ENCODE results near the gene RIBC2. TPM values are rescaled to one million over a fixed set of nuclear protein-coding genes. Genes with fewer than 3 reads are reported as not detected.
"Not testable (repeated sequence)": the region's sequence is repeated elsewhere in the genome, so short reads cannot be mapped to it uniquely, and the experiment has no call there.

The RIBC2 gene
- total RNA-seq, 2 experiments from 2014 or later: 7.7 to 9.4 TPM

- intact Hi-C loops (cut with micrococcal nuclease): no loop called here
- H3K4me3 Mint-ChIP-seq: no peak overlapping the region
- H3K36me3 Mint-ChIP-seq: peaks cover 7% of the 10 kb centered on the region
- H3K4me1 Mint-ChIP-seq (ENCODE audit: low read depth): no peaks in the 10 kb centered on the region
- ChIA-PET CTCF (interaction anchor here (0.7 kb wide), 1 partner anchor 627 kb away, joined by 4 read pairs; no protein-coding TSS in a partner anchor), POLR2A (no interaction called here)
- no peak overlapping the region for H3K27ac Mint-ChIP-seq
- no peak for DNase-seq
- H3K27me3 Mint-ChIP-seq: no peaks in the 10 kb centered on the region
- H3K9me3 Mint-ChIP-seq: no peaks in the 10 kb centered on the region
These were observed 12.2 kb downstream of the RIBC2 start for GRCh38 chr22:45425531-45426265.

DNA sequence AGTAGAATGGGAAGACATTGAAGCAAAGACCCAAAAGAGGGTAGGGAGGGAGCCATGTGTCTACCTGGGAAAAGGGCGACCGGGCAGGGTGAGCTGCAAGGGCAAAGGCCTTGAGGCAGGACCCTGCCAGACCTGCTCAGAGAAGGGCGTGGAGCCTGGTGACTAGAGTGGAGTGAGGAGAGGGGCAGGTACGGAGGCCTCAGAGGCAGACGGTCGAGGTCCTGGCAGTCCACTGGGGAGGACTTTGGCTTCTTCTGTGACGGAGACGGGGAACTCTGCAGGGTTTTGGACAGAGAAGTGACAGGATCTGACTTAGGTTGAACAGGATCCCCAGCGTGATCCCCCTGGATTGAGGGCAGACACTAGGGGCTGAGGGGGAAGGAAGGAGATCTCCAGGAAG, 12.9 kb downstream of the RIBC2 start:
- H3K9me3 Mint-ChIP-seq: no peaks in the 10 kb centered on the region
- POLR2A ChIA-PET: no interaction called here
- intact Hi-C loops (cut with micrococcal nuclease): no loop called here
- no peaks in the 10 kb centered on the region for H3K27me3 Mint-ChIP-seq
- no peak overlapping the region for H3K4me3 Mint-ChIP-seq
- DNase-seq: no peak
- H3K4me1 Mint-ChIP-seq (ENCODE audit: low read depth): no peaks in the 10 kb centered on the region
- CTCF ChIA-PET: no interaction called here
- peaks cover 7% of the 10 kb centered on the region for H3K36me3 Mint-ChIP-seq
- H3K27ac Mint-ChIP-seq: no peak overlapping the region

- ChIA-PET CTCF (no interaction called here), POLR2A (no interaction called here)
- Mint-ChIP-seq H3K27ac (no peak overlapping the region), H3K4me1 (ENCODE audit: low read depth) (no peaks in the 10 kb centered on the region), H3K27me3 (no peaks in the 10 kb centered on the region), H3K4me3 (no peak overlapping the region), H3K36me3 (peaks cover 3% of the 10 kb centered on the region), H3K9me3 (no peaks in the 10 kb centered on the region)
- no peak for DNase-seq
- intact Hi-C loops (cut with micrococcal nuclease): no loop called here
These were observed 13.6 kb downstream of the RIBC2 start for GRCh38 chr22:45427114-45427513.

DNA sequence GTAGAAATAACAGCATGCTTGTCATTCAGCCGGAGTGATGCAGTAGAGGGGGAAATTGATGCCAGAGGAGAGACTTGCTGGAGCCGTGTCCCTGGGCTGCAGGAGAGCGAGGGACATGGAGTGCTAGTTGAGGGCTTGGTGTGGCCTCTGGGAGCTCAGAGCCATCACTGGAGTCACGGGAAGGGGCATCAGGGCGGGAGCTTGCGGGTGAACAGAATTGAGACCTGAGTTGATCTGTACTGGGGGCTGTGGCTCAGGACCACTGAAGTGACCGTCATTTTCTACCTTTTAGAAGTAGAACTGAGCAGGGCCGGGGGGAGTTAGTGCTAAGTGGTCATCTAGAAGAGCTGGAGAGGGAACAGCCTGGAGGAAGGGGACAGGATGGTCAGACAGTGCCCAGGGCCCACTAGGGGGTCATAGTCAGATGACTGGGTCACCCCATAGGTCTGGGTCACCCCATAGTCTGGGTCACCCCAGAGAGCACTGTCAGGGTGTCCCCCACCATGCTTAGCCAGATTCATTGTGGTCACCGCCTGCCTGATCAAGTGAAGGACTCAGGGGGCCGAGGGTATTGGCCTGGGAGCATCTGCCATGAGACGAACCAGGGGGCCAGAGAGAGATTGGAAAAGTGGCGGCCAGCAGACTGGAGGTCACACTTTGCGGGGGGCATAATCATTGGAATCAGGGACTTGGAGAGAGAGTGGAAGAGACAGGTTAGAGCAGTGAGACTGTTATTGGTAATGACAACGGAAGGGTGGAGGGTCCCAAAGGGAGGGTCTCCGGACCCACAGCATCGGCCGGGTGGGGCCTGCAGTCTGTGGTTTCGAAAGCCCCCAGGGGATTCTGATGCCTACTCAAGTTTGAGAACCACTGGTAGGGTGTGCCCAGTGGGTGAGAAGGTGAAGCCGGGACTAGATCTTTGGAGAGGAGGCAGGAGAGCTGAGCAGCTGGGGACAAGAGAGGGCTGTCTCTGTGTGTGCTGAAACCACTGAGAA, 15.2 kb downstream of the RIBC2 start:
- intact Hi-C loops (cut with micrococcal nuclease): no loop called here
- H3K4me1 Mint-ChIP-seq (ENCODE audit: low read depth): no peaks in the 10 kb centered on the region
- no peaks in the 10 kb centered on the region for H3K27me3 Mint-ChIP-seq
- peaks cover 3% of the 10 kb centered on the region for H3K36me3 Mint-ChIP-seq
- DNase-seq: no peak
- H3K4me3 Mint-ChIP-seq: no peak overlapping the region
- H3K9me3 Mint-ChIP-seq: no peaks in the 10 kb centered on the region
- POLR2A ChIA-PET: no interaction called here
- CTCF ChIA-PET: no interaction called here
- H3K27ac Mint-ChIP-seq: no peak overlapping the region

DNA sequence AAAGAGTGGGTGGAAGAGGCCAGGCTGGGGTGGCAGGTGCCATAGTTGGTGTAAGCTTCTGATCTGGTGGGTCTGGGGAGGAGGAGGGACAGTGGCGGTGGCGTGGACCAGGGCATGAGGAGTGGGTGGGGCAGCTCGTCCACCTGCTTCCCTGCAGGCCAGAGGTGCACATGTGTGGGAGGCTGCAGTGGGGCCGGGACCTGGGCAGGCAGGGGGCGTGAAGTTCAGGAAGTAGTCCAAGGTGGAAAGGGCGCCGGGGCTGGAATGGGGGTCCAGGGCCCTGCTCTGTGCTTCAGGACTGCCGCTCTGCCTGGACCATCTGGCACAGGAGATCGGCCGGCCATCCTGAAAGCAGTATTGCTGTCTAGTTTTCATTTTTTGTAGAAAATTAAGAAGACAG, 15.9 kb downstream of the RIBC2 start:
- ChIA-PET POLR2A (no interaction called here), CTCF (no interaction called here)
- no peak overlapping the region for H3K27ac Mint-ChIP-seq

GRCh38 chr22:45429981-45430775, 16.7 kb downstream of the RIBC2 start:
- Mint-ChIP-seq H3K9me3 (no peaks in the 10 kb centered on the region), H3K36me3 (peaks cover 3% of the 10 kb centered on the region), H3K4me3 (no peak overlapping the region), H3K27ac (no peak overlapping the region), H3K4me1 (ENCODE audit: low read depth) (no peaks in the 10 kb centered on the region), H3K27me3 (no peaks in the 10 kb centered on the region)
- CTCF ChIA-PET: no interaction called here
- DNase-seq: no peak
- intact Hi-C loops (cut with micrococcal nuclease): no loop called here
- POLR2A ChIA-PET: no interaction called here

More for the DNA sequence above, 15.9 kb downstream of the RIBC2 start:
- Mint-ChIP-seq H3K27me3 (no peaks in the 10 kb centered on the region), H3K4me3 (no peak overlapping the region), H3K4me1 (ENCODE audit: low read depth) (no peaks in the 10 kb centered on the region), H3K36me3 (peaks cover 3% of the 10 kb centered on the region), H3K9me3 (no peaks in the 10 kb centered on the region)
- DNase-seq: no peak
- intact Hi-C loops (cut with micrococcal nuclease): no loop called here

DNA sequence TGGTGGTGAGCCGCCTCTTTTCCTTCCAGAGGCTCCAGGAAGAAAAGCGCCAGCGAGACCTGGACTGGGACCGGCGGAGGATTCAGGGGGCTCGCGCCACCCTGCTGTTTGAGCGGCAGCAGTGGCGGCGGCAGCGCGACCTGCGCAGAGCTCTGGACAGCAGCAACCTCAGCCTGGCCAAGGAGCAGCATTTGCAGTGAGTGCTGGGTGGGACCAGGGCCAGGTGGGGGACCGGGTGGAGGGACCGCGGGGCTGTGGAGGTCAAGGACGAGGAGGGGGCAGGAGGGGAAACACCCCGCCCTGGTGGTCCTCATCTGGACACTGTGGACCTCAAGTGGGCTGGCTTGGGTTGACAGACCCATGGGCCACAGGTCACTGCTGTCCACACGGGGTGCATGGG, 17.4 kb downstream of the RIBC2 start:
- no peak for DNase-seq
- CTCF ChIA-PET: no interaction called here
- POLR2A ChIA-PET: no interaction called here
- Mint-ChIP-seq H3K4me3 (no peak overlapping the region), H3K27ac (no peak overlapping the region), H3K9me3 (no peaks in the 10 kb centered on the region), H3K36me3 (peaks cover 3% of the 10 kb centered on the region), H3K27me3 (no peaks in the 10 kb centered on the region), H3K4me1 (ENCODE audit: low read depth) (peaks cover 7% of the 10 kb centered on the region)
- intact Hi-C loops (cut with micrococcal nuclease): no loop called here

- ChIA-PET CTCF (interaction anchor here (0.6 to 3.1 kb wide), 5 partner anchors 12 to 202 kb away, joined by 3 to 10 read pairs (median 3); no protein-coding TSS in a partner anchor), POLR2A (no interaction called here)
These were observed 21.5 kb downstream of the RIBC2 start for GRCh38 chr22:45434981-45435380.

DNA sequence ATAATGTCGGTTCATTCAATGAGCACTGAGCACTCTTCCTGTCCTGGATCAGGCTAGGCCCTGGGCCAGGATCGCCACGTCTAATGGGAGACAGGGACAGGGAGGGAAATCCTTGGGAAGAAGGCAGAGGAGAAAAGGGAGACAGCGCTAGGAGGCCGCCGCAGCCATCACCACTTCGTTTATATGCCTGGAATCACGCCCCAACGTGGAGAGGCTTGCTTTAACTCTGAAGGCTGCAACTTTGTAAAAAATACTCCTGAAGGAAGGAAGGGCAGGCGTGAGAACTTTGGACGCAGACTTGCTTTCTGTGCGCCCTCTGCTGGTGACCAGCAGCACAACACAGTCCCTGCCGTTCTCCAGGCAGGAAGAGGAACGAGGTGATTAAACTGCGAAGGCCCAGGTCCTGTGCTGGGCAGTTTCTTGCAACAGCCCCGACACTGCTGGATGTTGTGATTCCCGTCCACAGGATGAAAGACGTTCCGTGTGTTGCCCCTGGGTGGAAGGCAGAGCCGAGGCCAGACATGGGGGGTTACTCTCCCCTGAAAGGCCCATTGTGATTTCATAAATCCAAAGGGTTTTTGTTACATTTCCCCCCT, 22.1 kb downstream of the RIBC2 start:
- no peak overlapping the region for H3K27ac Mint-ChIP-seq
- intact Hi-C loops (cut with micrococcal nuclease): loop anchor here (1.0 kb wide), 1 partner anchor 166 kb away; no protein-coding TSS in a partner anchor
- H3K36me3 Mint-ChIP-seq: no peaks in the 10 kb centered on the region
- ChIA-PET CTCF (interaction anchor here (0.6 to 1.0 kb wide), 2 partner anchors 22 to 38 kb away, joined by 3 read pairs; no protein-coding TSS in a partner anchor), POLR2A (no interaction called here)
- no peak overlapping the region for H3K4me3 Mint-ChIP-seq
- peak; percentile 82 for DNase-seq
- H3K4me1 Mint-ChIP-seq (ENCODE audit: low read depth): peaks cover 10% of the 10 kb centered on the region
- no peaks in the 10 kb centered on the region for H3K27me3 Mint-ChIP-seq
- H3K9me3 Mint-ChIP-seq: no peaks in the 10 kb centered on the region

More at GRCh38 chr22:45434981-45435380, 21.5 kb downstream of the RIBC2 start:
- no peaks in the 10 kb centered on the region for H3K36me3 Mint-ChIP-seq
- H3K4me3 Mint-ChIP-seq: no peak overlapping the region
- H3K27ac Mint-ChIP-seq: no peak overlapping the region
- DNase-seq: no peak
- no peaks in the 10 kb centered on the region for H3K27me3 Mint-ChIP-seq
- intact Hi-C loops (cut with micrococcal nuclease): loop anchor here (1.0 kb wide), 1 partner anchor 166 kb away; no protein-coding TSS in a partner anchor
- peaks cover 7% of the 10 kb centered on the region for H3K4me1 Mint-ChIP-seq (ENCODE audit: low read depth)
- H3K9me3 Mint-ChIP-seq: no peaks in the 10 kb centered on the region

- POLR2A ChIA-PET: interaction anchor here (0.6 kb wide), 2 partner anchors 117 to 801 kb away, joined by 3 to 4 read pairs; no protein-coding TSS in a partner anchor
- not testable (repeated sequence) for H3K36me3 Mint-ChIP-seq
These were observed 23.5 kb downstream of the RIBC2 start for GRCh38 chr22:45436871-45437517.

GRCh38 chr22:45438336-45438735, 24.8 kb downstream of the RIBC2 start:
- no peaks in the 10 kb centered on the region for H3K36me3 Mint-ChIP-seq
- POLR2A ChIA-PET: no interaction called here
- H3K27ac Mint-ChIP-seq: no peak overlapping the region
- intact Hi-C loops (cut with micrococcal nuclease): no loop called here
- H3K4me1 Mint-ChIP-seq (ENCODE audit: low read depth): peaks cover 18% of the 10 kb centered on the region
- H3K27me3 Mint-ChIP-seq: peaks cover 1% of the 10 kb centered on the region
- no peaks in the 10 kb centered on the region for H3K9me3 Mint-ChIP-seq
- CTCF ChIA-PET: interaction anchor here (1.8 kb wide), 2 partner anchors 167 to 171 kb away, joined by 8 to 9 read pairs; no protein-coding TSS in a partner anchor
- no peak overlapping the region for H3K4me3 Mint-ChIP-seq
- no peak for DNase-seq

More at GRCh38 chr22:45436871-45437517, 23.5 kb downstream of the RIBC2 start:
- H3K27ac Mint-ChIP-seq; H3K9me3 Mint-ChIP-seq; intact Hi-C loops (cut with micrococcal nuclease); DNase-seq; H3K4me3 Mint-ChIP-seq; H3K27me3 Mint-ChIP-seq: not testable (repeated sequence)
- CTCF ChIA-PET: interaction anchor here (1.0 to 1.8 kb wide), 3 partner anchors 70 to 169 kb away, joined by 3 to 9 read pairs (median 8); no protein-coding TSS in a partner anchor
- peaks cover 18% of the 10 kb centered on the region for H3K4me1 Mint-ChIP-seq (ENCODE audit: low read depth)
